ENCODE measurements around the gene SLC35F5. TPM values are rescaled to one million over a fixed set of nuclear protein-coding genes. Genes with fewer than 3 reads are reported as not detected.

Gene SLC35F5
- total and polyA plus RNA-seq, 2 of the 13 experiments (the other 11 are each of a cell fraction or from before 2014, with no cell fraction given), result 139 to 174 TPM

DNA sequence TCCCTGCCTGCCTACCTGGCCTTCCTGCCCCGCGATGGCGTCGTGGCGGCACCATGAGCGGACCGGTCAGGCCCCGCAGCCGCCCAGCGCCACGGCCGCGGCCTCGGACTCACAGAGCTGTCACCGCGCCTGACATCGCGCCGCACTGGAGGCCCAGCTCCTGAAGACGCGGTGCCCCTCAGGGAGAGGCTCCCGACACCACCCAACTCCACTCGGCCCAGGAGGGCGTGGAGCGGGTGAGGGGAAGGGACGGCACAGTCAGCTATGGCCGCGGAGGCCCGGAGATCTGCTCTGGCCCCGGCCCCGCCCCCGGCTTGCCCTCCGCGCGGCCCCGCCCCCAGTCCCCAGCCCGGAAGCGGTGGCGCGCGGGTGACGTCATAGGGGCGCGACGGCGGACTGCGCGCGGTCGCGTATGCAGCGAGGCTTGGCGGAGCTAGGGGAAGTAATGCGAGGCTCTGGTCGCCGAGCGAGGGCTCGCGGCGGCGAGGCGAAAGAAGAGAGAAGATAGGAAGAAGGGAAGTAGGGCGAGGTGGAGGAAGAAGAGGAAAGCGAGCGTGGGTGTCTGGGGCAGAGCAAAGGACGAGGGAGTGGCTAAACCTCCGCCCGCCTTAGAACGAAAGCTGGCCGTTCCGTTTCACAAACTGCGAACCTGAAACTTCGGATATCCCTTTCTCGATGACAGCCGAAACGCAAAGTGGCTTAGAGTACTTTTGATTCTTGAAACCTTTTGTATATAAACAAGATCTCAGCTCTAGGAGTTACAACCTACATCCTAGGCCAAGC, at the start of gene SLC35F5 (continued):
- TF ChIP-seq PBX3 (CRISPR knock-in tag; IDR thresholded peaks at IDR 0.05; ENCODE audit: borderline replicate concordance) (no peak), ZNF263 (CRISPR knock-in tag; IDR thresholded peaks at IDR 0.05) (peak; percentile 56; the same call in 1 of the 2 replicates), HMG20B (CRISPR knock-in tag; conservative IDR thresholded peaks at IDR 0.05) (no peak), ZNF567 (CRISPR knock-in tag; IDR thresholded peaks at IDR 0.05; ENCODE audit: borderline replicate concordance) (peak; percentile 93; the same call in 1 of the 2 replicates), RBM22 (optimal IDR thresholded peaks at IDR 0.05; ENCODE audit: low read length) (no peak), NKX3-1 (CRISPR knock-in tag; IDR thresholded peaks at IDR 0.05) (peak; percentile 88; the same call in 1 of the 2 replicates), HHEX (CRISPR knock-in tag; IDR thresholded peaks at IDR 0.05) (no peak), ZNF354B (CRISPR knock-in tag; IDR thresholded peaks at IDR 0.05) (no peak), TEAD2 (CRISPR knock-in tag; IDR thresholded peaks at IDR 0.05) (peak; percentile 67; the same call in 1 of the 2 replicates), ZNF547 (CRISPR knock-in tag; IDR thresholded peaks at IDR 0.05) (peak; percentile 90), FOXO4 (CRISPR knock-in tag; conservative IDR thresholded peaks at IDR 0.05) (peak; percentile 77; the same call in 1 of the 2 replicates), U2AF1 (optimal IDR thresholded peaks at IDR 0.05; ENCODE audit: low read depth, low read length) (no peak), ZNF207 (IDR thresholded peaks at IDR 0.05; ENCODE audit: borderline replicate concordance) (no peak), ZNF564 (CRISPR knock-in tag; IDR thresholded peaks at IDR 0.05) (peak; percentile 81; the same call in 1 of the 2 replicates), RXRA (CRISPR knock-in tag; IDR thresholded peaks at IDR 0.05) (peak; percentile 92), FIP1L1 (IDR thresholded peaks at IDR 0.05; ENCODE audit: borderline replicate concordance, insufficient read depth, low read depth, low read length) (no peak), ZMYM4 (CRISPR knock-in tag; IDR thresholded peaks at IDR 0.05) (peak; percentile 97), PAWR (CRISPR knock-in tag; IDR thresholded peaks at IDR 0.05; ENCODE audit: borderline replicate concordance) (peak; percentile 77; the same call in 1 of the 2 replicates), NR2F6 (IDR thresholded peaks at IDR 0.05) (no peak), NR2F6 (CRISPR knock-in tag; IDR thresholded peaks at IDR 0.05) (no peak), ZSCAN20 (CRISPR knock-in tag; IDR thresholded peaks at IDR 0.05; ENCODE audit: borderline replicate concordance) (peak; percentile 48), STAG1 (CRISPR knock-in tag; IDR thresholded peaks at IDR 0.05) (no peak; the same call in none of the 2 replicates), FOXA3 (CRISPR knock-in tag; IDR thresholded peaks at IDR 0.05) (peak; percentile 73), NCOA2 (CRISPR knock-in tag; IDR thresholded peaks at IDR 0.05) (peak; percentile 61; the same call in 1 of the 2 replicates), ZSCAN31 (CRISPR knock-in tag; IDR thresholded peaks at IDR 0.05; ENCODE audit: low read depth) (peak; percentile 98)
- TF ChIP-seq, protein P1, sequence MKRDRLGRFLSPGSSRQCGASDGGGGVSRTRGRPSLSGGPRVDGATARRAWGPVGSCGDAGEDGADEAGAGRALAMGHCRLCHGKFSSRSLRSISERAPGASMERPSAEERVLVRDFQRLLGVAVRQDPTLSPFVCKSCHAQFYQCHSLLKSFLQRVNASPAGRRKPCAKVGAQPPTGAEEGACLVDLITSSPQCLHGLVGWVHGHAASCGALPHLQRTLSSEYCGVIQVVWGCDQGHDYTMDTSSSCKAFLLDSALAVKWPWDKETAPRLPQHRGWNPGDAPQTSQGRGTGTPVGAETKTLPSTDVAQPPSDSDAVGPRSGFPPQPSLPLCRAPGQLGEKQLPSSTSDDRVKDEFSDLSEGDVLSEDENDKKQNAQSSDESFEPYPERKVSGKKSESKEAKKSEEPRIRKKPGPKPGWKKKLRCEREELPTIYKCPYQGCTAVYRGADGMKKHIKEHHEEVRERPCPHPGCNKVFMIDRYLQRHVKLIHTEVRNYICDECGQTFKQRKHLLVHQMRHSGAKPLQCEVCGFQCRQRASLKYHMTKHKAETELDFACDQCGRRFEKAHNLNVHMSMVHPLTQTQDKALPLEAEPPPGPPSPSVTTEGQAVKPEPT (CRISPR knock-in tag; IDR thresholded peaks at IDR 0.05; ENCODE audit: low read depth), result no peak; the same call in 1 of the 2 replicates
